Measurements from ENCODE around the gene DROSHA. TPM values are rescaled to one million over a fixed set of nuclear protein-coding genes. Genes with fewer than 3 reads are reported as not detected.

Gene DROSHA
- polyA plus RNA-seq, 3 donors from 2014 or later: 8.5 to 20.3 (median 9.3) TPM

GRCh38 chr5:31496891-31497290 is 35.0 kb downstream of the DROSHA start:
- Mint-ChIP-seq H3K9me3 (no peaks in the 10 kb centered on the region), H3K4me3 (no peak overlapping the region), H3K27ac (no peak overlapping the region), H3K36me3 (peaks cover 22 to 69% (median 40%) of the 10 kb centered on the region in 3 donors), H3K4me1 (no peaks in the 10 kb centered on the region), H3K27me3 (ENCODE audit: low read depth in 3 of 3) (peaks cover 0 to 2% (median 0%) of the 10 kb centered on the region in 3 donors)
- no peak for DNase-seq

DNA sequence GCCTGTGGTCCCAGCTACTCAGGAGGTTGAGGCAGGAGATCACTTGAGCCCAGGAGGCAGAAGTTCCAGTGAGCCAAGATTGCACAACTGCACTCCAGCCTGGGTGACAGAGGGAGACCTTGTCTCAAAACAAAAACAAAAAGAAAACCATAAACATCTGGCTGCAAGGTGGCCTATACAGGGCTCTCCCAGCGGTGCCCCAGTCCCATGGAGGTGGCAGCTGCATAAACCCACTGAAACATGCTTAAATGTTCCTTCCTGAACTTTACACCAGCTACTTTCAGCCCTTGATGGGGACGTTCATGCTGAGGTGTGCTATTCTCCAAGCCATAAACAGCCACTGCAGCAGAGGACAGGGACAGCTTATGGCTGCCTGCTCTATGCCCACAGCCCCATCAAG is 35.6 kb downstream of the DROSHA start:
- no peak overlapping the region for H3K4me3 Mint-ChIP-seq
- no peaks in the 10 kb centered on the region for H3K9me3 Mint-ChIP-seq
- H3K36me3 Mint-ChIP-seq: peaks cover 22 to 64% (median 36%) of the 10 kb centered on the region in 3 donors
- H3K27ac Mint-ChIP-seq: no peak overlapping the region
- DNase-seq: no peak
- peaks cover 0 to 3% (median 0%) of the 10 kb centered on the region in 3 donors for H3K27me3 Mint-ChIP-seq (ENCODE audit: low read depth in 3 of 3)
- H3K4me1 Mint-ChIP-seq: no peaks in the 10 kb centered on the region

GRCh38 chr5:31495336-31495735 is 36.6 kb downstream of the DROSHA start:
- H3K36me3 Mint-ChIP-seq: peaks cover 22 to 62% (median 30%) of the 10 kb centered on the region in 3 donors
- no peaks in the 10 kb centered on the region for H3K9me3 Mint-ChIP-seq

GRCh38 chr5:31492869-31493268 is 39.0 kb downstream of the DROSHA start:
- Mint-ChIP-seq H3K27ac (no peak overlapping the region), H3K27me3 (ENCODE audit: low read depth in 3 of 3) (peaks cover 0 to 1% (median under 1%) of the 10 kb centered on the region in 3 donors), H3K36me3 (peaks cover 25 to 61% (median 29%) of the 10 kb centered on the region in 3 donors), H3K9me3 (no peaks in the 10 kb centered on the region), H3K4me1 (no peaks in the 10 kb centered on the region), H3K4me3 (no peak overlapping the region)
- no peak for DNase-seq

More at GRCh38 chr5:31495336-31495735, 36.6 kb downstream of the DROSHA start:
- Mint-ChIP-seq H3K27me3 (ENCODE audit: low read depth in 3 of 3) (peaks cover 0 to 3% (median 0%) of the 10 kb centered on the region in 3 donors), H3K4me3 (no peak overlapping the region), H3K27ac (no peak overlapping the region), H3K4me1 (no peaks in the 10 kb centered on the region)
- DNase-seq: no peak

DNA sequence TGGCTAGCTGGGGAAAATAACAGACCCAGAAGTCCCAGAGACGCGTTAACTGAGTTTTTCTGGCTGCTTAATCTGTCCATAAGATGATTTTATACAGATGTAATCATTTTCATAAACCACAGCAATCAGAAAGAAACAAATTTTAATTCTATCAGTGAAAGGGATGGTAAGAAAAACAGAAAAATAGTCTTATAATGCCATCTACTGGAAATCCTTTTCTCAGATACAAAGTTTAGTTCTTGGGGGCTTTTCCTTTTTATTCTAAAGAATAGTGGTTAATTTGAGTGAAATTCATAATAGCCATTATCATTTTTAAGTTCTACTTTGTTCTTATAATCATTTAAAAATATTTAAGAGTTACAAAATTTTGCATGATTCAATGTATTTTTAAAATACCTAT is 44.4 kb downstream of the DROSHA start:
- H3K27me3 Mint-ChIP-seq (ENCODE audit: low read depth in 3 of 3): peaks cover 0 to 2% (median 1%) of the 10 kb centered on the region in 3 donors
- H3K27ac Mint-ChIP-seq: no peak overlapping the region
- DNase-seq: no peak
- H3K9me3 Mint-ChIP-seq: no peaks in the 10 kb centered on the region
- peaks cover 30 to 48% (median 37%) of the 10 kb centered on the region in 3 donors for H3K36me3 Mint-ChIP-seq
- no peaks in the 10 kb centered on the region for H3K4me1 Mint-ChIP-seq
- H3K4me3 Mint-ChIP-seq: no peak overlapping the region

DNA sequence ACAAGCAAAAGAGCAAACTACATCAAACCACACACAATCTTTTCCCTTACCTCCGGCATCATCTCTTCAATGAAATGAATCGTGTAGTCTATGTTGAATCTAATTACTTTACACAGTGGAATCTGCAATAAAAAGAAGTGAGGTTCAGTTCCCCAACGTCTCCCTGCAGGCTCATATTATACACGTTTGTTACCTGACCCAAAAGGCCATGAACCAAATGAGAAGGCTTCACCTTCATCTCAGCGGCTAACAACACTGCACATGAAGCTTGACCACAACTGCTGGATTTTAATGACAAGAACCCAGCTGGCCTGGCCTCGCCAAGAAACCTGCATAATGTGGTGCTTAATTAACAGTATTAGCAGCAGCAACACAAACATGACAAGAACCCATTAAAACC is 45.5 kb downstream of the DROSHA start:
- no peak for DNase-seq
- H3K4me1 Mint-ChIP-seq: no peaks in the 10 kb centered on the region
- H3K36me3 Mint-ChIP-seq: peaks cover 38 to 52% (median 42%) of the 10 kb centered on the region in 3 donors
- no peak overlapping the region for H3K27ac Mint-ChIP-seq
- no peak overlapping the region for H3K4me3 Mint-ChIP-seq
- H3K27me3 Mint-ChIP-seq (ENCODE audit: low read depth in 3 of 3): peaks cover 0 to 2% (median 1%) of the 10 kb centered on the region in 3 donors
- H3K9me3 Mint-ChIP-seq: no peaks in the 10 kb centered on the region

- no peaks in the 10 kb centered on the region for H3K9me3 Mint-ChIP-seq
- DNase-seq: no peak
- H3K36me3 Mint-ChIP-seq: peaks cover 40 to 58% (median 42%) of the 10 kb centered on the region in 3 donors
- H3K4me1 Mint-ChIP-seq: no peaks in the 10 kb centered on the region
- peaks cover 0 to 2% (median 0%) of the 10 kb centered on the region in 3 donors for H3K27me3 Mint-ChIP-seq (ENCODE audit: low read depth in 3 of 3)
- peak overlapping the region in 1 of 6 donors; percentile 9 for H3K27ac Mint-ChIP-seq
- H3K4me3 Mint-ChIP-seq: no peak overlapping the region
Measured at GRCh38 chr5:31485376-31486207, 46.3 kb downstream of the DROSHA start.

GRCh38 chr5:31481531-31482165 is 50.2 kb downstream of the DROSHA start:
- Mint-ChIP-seq H3K36me3 (peaks cover 31 to 41% (median 38%) of the 10 kb centered on the region in 3 donors), H3K4me3 (no peak overlapping the region), H3K4me1 (no peaks in the 10 kb centered on the region), H3K27me3 (ENCODE audit: low read depth in 3 of 3) (no peaks in the 10 kb centered on the region), H3K9me3 (no peaks in the 10 kb centered on the region), H3K27ac (peak overlapping the region in 1 of 6 donors; percentile 18)
- DNase-seq: no peak

GRCh38 chr5:31479706-31480105 is 52.2 kb downstream of the DROSHA start:
- Mint-ChIP-seq H3K4me3 (no peak overlapping the region), H3K27me3 (ENCODE audit: low read depth in 3 of 3) (no peaks in the 10 kb centered on the region), H3K36me3 (peaks cover 27 to 36% (median 35%) of the 10 kb centered on the region in 3 donors), H3K27ac (no peak overlapping the region), H3K9me3 (no peaks in the 10 kb centered on the region), H3K4me1 (no peaks in the 10 kb centered on the region)
- DNase-seq: no peak

- Mint-ChIP-seq H3K4me1 (no peaks in the 10 kb centered on the region), H3K36me3 (peaks cover 23 to 32% (median 32%) of the 10 kb centered on the region in 3 donors), H3K27me3 (ENCODE audit: low read depth in 3 of 3) (no peaks in the 10 kb centered on the region), H3K4me3 (no peak overlapping the region), H3K9me3 (no peaks in the 10 kb centered on the region), H3K27ac (no peak overlapping the region)
- DNase-seq: no peak
Measured at GRCh38 chr5:31478901-31479300, 53.0 kb downstream of the DROSHA start.

- DNase-seq: no peak
- Mint-ChIP-seq H3K27ac (no peak overlapping the region), H3K4me1 (no peaks in the 10 kb centered on the region), H3K9me3 (peaks cover 0 to 2% (median 0%) of the 10 kb centered on the region in 6 donors), H3K27me3 (ENCODE audit: low read depth in 3 of 3) (no peaks in the 10 kb centered on the region), H3K36me3 (peaks cover 25 to 33% (median 32%) of the 10 kb centered on the region in 3 donors), H3K4me3 (no peak overlapping the region)
Measured at GRCh38 chr5:31477971-31478370, 53.9 kb downstream of the DROSHA start.

GRCh38 chr5:31477516-31477915 is 54.4 kb downstream of the DROSHA start:
- peaks cover 27 to 36% (median 34%) of the 10 kb centered on the region in 3 donors for H3K36me3 Mint-ChIP-seq
- H3K4me3 Mint-ChIP-seq: no peak overlapping the region
- no peak overlapping the region for H3K27ac Mint-ChIP-seq
- no peaks in the 10 kb centered on the region for H3K27me3 Mint-ChIP-seq (ENCODE audit: low read depth in 3 of 3)
- DNase-seq: no peak
- no peaks in the 10 kb centered on the region for H3K4me1 Mint-ChIP-seq
- H3K9me3 Mint-ChIP-seq: peaks cover 0 to 2% (median 0%) of the 10 kb centered on the region in 6 donors

GRCh38 chr5:31476738-31477141 is 55.2 kb downstream of the DROSHA start:
- no peak overlapping the region for H3K27ac Mint-ChIP-seq
- H3K4me1 Mint-ChIP-seq: no peaks in the 10 kb centered on the region
- peaks cover 24 to 28% (median 28%) of the 10 kb centered on the region in 3 donors for H3K36me3 Mint-ChIP-seq
- H3K27me3 Mint-ChIP-seq (ENCODE audit: low read depth in 3 of 3): no peaks in the 10 kb centered on the region
- DNase-seq: no peak
- H3K9me3 Mint-ChIP-seq: peaks cover 0 to 2% (median 0%) of the 10 kb centered on the region in 6 donors
- no peak overlapping the region for H3K4me3 Mint-ChIP-seq

DNA sequence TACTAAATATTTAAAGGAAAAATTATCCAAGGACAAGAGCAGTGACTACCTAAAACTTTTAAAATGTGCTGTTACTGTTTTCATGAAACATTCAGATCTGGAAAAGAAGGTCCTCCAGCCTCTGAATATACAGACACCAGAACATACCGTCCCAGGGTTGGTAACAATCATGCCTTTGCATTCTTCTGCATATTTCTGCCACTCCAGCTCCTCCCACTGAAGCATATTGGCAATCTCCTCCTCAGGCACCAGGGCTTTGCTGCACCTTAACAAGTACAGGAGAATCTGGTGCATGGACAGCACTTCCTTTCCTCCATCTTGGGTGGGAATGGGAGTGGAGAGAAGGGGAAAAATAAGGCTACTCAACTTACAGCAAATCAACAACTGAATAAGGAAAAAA is 60.0 kb downstream of the DROSHA start:
- H3K4me3 Mint-ChIP-seq: no peak overlapping the region
- H3K36me3 Mint-ChIP-seq: peaks cover 24 to 39% (median 34%) of the 10 kb centered on the region in 3 donors
- H3K27ac Mint-ChIP-seq: no peak overlapping the region
- H3K27me3 Mint-ChIP-seq (ENCODE audit: low read depth in 3 of 3): no peaks in the 10 kb centered on the region
- H3K9me3 Mint-ChIP-seq: peaks cover 0 to 2% (median 0%) of the 10 kb centered on the region in 6 donors
- DNase-seq: no peak
- peaks cover 0 to 5% of the 10 kb centered on the region in 2 donors for H3K4me1 Mint-ChIP-seq
